OCI-LY3 (cell line): Measurements from ENCODE around the gene SERPINA12.

ENCODE experiments used
- EZH2phosphoT487 ChIP-seq: fragments of 200-600 bp; shearing (Covaris generic); IDR thresholded peaks from 2 replicates; pipeline ENCODE4 v1.6.1; 2018; ENCODE audit warnings: antibody characterized with exemption, mixed run types, low read depth
- TF ChIP-seq, protein P1 (sequence below): fragments of 200-600, 300-600 bp; sonication (generic); IDR thresholded peaks from 2 replicates; pipeline ENCODE4 v1.5.1; 2014; ENCODE audit warnings: antibody characterized with exemption, low read length, low read depth

DNA sequence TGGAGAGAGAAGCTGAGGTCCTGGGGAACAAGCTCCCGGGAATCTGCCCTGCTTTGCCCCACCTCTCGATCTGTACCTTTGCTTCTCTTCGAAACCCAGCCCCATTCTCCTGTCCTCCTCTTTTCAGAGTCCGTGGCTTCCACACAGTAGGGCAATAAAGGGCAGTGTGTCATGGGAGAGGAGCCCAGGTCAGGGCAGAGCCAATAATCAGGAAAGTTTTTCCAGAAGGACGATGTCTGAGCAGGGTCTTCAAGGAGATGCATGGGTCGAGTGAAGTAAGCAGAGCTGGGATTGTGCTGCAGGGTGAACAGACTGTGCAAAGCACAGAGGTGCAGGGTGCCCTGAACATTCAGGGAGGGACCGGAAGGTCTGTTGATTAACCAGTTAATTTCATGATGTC is 29.9 kb upstream of the SERPINA12 start:
- TF ChIP-seq, protein P1, sequence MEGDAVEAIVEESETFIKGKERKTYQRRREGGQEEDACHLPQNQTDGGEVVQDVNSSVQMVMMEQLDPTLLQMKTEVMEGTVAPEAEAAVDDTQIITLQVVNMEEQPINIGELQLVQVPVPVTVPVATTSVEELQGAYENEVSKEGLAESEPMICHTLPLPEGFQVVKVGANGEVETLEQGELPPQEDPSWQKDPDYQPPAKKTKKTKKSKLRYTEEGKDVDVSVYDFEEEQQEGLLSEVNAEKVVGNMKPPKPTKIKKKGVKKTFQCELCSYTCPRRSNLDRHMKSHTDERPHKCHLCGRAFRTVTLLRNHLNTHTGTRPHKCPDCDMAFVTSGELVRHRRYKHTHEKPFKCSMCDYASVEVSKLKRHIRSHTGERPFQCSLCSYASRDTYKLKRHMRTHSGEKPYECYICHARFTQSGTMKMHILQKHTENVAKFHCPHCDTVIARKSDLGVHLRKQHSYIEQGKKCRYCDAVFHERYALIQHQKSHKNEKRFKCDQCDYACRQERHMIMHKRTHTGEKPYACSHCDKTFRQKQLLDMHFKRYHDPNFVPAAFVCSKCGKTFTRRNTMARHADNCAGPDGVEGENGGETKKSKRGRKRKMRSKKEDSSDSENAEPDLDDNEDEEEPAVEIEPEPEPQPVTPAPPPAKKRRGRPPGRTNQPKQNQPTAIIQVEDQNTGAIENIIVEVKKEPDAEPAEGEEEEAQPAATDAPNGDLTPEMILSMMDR, result no peak
- no peak for TF ChIP-seq EZH2phosphoT487
